ENCODE measurements around the gene FYN.
A peak's percentile ranks its signal among the peaks of the same experiment; 100 is the strongest.
"Not testable (repeated sequence)": the region's sequence is repeated elsewhere in the genome, so short reads cannot be mapped to it uniquely, and the experiment has no call there.

The FYN gene

DNA sequence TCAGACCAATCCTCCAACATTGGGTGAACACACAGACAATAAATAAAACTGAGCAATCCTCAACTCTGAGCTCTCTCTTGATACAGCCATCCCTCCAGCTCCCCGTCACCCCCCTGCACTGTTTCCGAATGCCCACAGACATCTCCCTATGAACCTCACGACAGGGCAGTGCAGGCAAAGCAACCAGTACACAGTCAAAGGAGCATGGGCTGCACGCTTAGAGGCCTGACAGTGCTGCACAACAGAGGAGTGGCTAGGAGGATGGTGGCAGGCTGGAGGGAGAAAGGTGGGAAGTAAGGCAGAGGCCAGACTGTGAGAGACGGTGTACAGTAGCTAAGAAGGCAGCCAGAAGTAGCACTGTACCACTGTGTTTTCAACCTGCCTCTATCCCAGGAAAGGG is 24.0 kb downstream of the FYN start:
- no peak for DNase-seq

DNA sequence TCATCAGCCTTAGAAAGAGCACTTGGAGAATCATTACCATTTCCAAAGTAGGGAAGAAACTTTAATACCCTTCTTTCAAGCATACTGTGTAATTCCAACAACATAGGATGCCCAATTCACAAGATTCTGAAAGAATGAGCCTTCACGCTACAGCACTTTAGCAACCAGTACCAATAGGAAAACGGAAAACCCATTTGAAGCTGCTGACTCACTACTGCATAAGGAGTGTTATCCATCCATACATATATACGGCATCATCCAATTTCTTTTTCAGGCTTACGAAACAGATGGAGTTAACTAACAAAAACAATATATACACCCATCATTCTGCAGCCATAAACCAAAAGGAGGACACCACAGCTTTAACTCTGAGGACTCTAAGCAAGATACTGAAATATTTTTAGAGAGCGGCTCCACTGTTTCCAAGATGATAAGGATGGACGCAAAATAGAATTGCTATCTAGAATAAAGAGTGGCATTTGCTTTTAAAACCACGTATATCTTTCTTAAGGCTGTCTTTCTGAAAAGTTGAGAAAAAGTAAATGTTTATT is 24.9 kb downstream of the FYN start:
- no peak for DNase-seq

DNA sequence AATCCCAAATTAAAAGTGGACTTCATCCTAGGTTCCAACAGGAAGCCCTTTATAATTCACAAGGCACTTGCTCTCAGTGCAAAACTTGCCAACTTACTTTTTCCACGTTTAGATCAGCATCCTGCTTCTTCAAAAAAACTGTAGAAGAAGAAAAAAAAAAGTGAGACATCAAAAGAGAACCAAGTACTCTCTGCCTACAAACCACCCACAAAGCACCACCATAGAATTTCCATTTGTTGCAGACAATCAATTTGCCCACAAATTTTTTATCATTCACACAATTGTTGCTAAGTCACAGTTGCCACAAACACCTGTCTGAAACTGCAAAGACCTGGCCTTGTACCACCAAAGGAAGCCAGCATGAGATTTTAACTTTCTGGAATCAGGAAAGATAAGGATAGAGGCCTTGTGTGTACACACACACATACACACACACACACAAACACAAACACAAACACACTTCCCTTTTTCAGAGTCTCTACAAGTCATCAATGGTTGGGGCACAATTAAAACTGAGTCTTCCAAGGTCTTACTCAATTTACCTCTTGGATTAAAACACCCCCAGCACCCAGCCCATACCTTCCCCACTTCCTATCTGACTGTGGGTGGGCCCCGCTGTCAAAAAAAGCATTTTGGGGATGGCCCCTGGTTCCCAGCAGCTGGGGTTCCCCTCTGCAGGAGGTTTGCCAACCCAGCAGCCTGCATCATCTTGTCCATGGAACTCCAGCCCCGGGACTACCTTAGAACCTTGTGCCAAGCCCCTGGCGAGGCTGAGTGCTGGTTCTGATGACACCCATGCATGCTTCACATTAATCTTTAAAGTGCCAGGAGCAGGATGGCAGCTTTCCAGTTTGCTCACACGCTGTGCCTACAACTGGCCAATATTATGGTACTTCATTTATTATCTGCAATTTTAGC is 26.5 kb downstream of the FYN start:
- DNase-seq = no peak

DNA sequence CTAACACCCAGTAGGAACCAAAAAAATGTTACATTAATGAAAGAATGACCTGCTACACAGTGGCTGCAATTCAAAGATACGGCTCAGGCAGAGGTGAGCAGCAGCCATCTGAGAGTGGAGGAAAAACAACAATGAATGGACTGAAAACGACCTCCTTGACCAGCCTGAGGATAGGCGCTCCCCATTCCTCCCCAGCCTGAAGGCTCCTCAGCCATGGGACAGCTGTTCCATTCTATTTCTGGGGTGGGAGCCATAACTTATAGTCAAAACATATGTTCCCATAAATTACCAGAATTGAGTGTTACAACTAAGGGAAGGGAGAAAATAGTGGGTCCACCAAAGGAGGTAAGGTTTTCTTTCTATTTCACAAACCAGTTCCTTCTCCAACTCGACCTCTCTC is 27.2 kb downstream of the FYN start:
- no peak for DNase-seq

DNA sequence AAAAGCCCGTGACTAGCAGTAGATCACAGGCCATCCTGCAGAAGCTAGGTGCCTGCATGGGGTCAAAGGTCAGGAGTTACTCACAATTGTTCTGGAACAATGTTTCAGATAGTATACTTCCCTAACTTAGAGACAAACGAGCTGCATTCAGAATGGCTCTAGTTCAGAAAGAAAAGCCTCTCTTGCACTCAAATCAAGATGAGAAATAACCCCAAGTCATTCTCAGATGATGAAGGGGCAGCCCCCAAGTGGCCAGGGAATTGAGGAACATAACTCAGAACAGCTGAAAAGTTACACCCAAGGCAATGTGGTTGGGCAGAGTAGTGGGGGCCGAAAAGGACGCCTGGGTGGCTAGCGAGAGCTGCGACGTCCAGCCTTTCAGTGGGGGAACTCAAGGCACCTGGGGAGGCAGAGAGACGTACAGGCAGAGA is 27.8 kb downstream of the FYN start:
- no peak for DNase-seq

DNA sequence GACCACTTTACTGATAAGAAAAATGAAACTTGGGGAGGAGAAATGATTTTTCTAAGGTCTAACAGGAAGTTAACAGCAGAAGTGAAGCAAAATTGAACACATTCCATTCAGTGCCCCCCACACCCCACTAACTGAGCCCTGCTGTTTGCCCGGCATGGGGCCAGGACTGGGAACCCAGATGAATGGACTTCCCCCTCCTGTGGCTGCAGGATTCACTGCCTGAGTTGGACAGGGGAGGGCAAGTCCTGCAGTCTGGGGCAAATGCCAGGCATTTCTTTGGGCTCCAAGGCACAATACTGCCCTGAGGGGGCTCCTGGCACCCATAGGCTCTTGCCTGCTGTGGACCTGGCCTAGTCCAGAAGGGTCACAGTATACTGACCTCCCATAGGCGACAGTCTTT is 28.3 kb downstream of the FYN start:
- DNase-seq = no peak

DNA sequence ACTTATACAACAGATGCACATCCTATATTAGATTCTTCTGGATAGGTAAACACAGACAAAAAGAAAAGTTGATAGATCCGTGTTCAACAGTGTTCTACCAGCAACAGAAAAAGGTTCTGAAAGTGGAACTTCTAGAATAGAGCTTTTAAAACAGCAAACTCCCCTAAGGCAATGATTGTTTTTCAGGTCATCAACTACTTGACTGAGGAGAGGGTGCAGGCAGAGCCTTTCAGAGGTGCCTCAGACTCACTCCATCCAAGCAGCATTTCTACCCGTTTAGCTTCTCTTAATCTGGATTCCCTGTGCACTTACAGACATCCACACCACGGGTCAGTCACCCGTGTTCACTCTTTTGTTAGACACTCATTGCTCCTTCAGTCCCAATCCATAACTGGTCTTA is 28.9 kb downstream of the FYN start:
- no peak for DNase-seq

DNA sequence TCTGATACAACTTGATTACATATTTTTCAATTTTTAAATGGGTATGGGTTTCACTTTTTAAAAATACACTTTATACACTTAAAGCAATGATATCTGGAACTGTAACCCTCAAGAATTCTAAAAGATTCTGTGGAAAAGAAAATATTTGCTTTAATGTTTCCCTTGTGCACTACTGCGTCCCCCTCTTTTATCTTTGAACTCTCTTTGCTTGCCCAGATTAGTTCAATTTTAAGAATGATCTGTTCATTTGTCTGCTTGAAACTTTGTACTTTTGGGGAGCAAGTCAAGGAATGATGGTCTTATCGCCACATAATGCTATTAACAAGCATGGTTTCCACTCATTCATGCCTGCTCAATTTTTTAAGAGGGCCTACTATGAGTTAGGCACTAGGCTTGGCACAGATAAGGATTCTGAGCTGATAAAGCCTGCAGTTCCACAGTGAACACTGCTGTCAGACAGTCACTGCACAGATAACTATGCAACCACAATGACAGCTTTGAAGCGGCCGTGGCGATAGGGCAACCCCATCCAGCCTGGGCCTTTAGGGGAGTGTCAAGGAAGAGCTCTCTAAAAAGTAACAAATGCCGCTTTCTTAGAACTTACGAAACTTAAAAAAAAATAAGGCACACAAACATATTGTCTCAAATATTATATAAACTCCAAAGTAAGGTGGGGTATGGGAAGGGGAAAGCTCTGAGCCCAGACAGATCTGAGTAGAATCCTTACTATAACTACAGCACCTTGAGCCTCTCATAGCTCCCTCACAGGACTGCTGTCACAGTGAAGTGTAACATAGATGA is 29.7 kb downstream of the FYN start:
- peak; percentile 40 for DNase-seq

DNA sequence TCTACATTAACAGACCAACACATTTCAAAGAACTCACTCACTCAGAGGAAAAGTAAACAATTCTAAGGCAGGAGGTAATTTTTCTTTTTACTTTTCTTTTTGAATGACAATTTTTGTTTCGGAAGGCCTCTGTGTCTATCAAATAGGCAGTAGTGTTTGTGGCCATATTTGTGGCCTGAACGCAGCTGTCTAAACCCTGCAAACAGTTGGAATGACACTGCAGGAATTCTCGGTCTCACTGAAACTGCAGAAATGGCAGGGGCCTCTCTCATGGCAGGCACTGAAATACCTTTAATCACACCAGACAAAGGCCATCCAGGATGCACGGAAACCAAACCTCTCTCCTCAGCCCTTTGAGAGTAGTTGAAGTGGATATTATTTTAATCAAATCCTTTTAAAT is 30.4 kb downstream of the FYN start:
- DNase-seq = no peak

DNA sequence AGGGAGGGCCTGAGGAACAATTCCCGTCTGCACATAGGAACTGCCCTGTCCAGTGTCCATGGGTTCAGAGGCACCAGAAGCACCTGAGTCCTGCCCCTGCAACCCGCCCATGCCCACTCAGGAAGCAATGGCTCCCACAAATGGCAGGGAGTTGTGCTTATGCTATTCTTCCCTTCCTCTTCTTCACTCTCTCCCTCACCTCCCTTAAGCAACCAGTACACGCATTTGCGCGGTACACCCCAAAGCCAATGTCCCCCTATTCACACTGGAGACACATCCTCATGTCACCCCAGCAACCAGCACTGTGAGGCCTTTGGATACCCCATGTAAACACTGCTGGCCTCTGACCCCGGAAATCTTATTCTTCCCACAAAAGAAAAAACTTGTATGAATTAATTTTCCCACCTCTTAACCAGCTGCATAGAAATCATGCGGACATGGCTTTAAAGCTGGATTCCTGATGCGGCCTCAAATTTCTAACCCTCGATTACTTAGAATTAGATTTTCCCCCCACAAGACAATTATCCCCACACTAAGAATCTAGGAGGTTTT is 30.9 kb downstream of the FYN start:
- DNase-seq = no peak

DNA sequence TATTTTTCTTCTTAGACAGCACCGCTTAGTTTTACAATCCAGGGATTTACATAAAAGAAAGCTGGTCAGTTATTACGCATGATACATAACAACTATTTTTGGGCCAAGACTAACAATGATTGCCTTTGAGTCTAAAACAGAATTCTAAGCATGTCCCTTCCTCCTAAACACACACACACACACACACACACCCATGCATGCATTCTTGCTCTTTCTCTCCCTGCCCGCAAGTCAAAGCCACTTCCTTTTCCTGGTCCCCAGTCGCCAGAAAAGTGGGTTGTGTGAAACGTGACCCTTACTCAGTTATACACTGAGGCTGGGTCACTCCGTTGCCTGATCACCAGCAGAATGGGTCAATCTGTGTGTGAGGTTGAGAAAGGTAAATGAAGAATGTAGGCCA is 31.4 kb downstream of the FYN start:
- DNase-seq = no peak

DNA sequence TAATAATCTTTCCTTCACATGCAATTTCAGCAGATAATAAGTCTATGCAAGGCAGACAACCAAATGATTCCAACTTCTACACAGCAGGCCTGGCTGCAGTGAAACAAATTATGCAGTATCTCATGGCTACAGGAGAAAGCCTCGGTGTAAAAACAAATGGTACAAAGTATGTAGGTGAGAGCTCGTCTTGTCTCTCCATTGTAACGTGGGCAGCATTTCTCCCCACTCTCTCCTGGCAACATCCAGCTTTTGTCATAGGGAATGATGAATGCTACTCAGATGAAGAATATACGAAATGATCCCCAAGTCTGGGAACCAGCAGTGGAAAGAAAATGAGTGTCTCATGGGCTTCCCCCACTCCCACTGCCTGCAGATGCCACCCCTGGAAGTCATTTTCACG is 32.4 kb downstream of the FYN start:
- DNase-seq = no peak

DNA sequence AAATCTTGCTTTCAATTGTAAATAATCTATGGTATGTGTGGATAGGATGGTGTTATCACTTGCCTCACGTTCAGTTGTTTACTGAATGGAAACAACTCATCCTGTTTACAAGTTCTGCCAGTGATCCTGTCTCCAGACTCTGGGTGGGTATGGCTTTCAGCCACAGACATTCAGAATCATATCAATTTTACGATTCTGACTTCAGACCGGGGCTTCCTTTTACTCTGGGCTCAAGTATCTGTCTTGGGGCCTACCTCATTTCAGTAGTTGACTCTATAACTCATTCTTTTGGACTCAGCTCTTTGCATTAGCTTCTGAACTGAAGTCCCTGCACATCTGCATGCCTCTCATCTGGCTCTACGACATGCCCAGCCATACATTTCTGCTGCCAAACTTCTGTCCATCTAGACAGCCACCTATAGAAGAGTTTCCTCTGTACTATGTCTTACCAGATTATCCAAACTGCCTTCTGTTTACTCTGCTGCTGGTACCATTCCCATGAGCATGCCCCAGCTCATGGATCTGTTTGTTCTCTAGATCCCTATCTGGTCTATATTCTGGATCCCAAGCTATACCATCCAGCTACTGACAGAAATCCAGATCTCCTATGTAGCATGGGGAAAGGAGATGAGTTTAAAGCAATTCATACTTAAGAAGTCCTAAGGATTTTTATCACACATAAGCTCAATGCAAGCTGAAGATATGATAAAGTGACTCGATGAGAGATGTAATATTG is 34.3 kb downstream of the FYN start:
- DNase-seq = no peak

DNA sequence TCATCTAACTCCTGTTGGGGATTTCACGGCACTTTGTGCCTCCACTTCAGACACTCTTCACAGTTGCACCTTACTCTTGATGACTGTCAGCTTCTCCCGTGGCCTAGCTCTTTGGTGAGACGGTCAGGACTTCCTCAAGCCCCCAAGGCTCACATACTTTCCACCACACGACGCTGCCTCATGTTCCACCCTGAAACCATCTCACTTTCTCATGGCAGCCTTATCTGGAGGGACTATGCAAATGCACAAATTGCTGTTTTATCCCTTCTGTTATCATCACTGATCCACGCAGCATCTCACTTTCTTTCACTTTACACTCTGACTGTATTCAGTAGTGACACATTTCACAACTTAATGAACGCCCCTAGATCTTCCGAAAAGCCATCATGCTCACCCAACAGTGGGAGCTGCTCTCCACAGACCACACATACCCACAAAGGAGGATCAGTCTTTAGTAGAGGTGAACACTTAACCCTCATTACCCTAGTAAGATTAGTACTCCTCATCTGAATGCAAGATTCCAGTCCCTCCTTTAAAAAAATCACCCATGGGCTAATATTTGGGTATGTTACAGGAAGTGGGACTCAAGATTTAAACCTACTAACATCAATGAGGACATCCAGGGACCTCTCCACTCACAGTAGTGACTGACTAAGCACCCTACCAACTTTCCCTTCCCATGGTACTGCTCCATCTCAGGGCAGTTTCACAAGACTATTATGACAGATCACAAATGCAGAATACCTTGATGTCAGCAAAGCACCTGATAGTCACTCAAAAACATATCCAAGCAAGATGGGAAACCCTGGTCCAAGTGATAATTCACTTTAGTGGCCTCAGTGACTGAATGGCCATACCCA is 35.4 kb downstream of the FYN start:
- peak; percentile 60 for DNase-seq

DNA sequence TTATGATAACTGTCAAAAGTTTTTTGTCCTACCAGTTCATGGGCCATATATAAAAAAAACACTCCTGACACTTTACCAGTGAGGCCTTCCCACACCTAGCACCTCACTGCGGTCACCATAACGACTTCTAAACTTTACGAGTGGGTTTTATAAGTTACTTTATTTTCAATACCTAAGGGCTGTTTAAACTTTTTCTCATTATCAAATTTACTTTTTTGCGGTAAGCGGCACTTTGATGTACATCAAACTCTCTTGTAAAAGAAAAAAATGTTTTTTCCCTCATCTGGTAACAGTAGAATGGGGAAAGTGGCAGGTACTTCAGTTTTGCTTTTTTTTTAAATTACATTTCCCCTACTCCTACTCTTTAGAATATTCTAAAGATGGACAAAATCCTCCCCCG is 36.2 kb downstream of the FYN start:
- no peak for DNase-seq

DNA sequence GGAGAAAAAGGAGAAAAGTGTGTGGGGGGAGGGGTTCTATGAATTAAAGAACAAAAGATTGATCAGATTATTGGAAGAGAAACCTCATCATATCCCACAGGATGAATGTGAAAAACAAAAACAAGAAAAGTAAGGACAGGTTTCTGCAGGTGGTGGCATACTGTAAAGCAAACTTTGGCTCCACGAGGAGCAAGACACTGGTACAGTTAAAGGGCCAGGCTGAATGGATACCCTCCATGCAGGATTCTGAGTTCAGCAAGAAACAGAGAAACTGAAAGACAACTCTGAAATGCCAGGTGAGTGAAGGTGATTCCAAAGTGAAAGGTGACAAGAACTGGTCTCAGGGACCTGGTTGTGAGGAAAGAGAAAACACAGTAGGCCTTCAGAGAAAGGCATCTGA is 37.4 kb downstream of the FYN start:
- no peak for DNase-seq

DNA sequence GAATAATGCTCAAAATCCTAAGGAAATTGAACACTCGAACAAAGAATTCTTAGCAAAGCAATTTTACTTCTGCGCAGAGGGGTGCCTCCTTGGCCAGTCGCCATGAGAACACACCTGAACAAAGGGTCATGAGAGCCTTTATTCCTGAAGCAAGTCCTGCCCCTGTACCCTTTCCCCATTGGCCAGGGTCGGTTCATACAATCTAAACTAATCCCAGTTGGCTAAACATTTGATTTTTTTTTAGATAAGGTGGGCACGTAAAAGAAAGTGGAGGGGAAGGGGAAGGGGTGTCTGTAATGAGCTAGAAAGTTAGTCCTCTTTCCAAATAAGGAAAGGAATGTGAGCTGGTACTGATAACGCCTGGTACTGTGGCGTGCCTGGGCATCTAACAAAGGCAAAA is 37.9 kb downstream of the FYN start:
- not testable (repeated sequence) for DNase-seq

DNA sequence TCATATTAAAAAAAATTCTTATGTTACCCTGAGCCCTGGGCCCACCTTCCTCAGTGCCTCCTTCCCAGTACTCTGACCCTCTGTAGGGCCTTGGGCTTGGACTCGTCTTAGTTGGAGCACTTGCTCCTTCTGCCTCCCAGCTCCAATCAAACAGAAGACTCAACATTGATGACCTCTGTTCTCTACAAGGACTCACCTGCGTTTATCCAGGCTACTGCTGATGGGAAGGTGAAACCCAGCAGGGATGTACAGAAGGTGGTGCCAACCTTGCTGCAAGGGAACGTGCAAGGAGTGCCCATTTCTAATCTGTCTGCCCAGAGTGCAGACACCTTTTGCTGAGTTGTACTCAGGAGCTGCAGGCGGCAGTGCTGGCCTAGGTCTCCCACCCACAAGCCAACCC is 38.9 kb downstream of the FYN start:
- DNase-seq = no peak

DNA sequence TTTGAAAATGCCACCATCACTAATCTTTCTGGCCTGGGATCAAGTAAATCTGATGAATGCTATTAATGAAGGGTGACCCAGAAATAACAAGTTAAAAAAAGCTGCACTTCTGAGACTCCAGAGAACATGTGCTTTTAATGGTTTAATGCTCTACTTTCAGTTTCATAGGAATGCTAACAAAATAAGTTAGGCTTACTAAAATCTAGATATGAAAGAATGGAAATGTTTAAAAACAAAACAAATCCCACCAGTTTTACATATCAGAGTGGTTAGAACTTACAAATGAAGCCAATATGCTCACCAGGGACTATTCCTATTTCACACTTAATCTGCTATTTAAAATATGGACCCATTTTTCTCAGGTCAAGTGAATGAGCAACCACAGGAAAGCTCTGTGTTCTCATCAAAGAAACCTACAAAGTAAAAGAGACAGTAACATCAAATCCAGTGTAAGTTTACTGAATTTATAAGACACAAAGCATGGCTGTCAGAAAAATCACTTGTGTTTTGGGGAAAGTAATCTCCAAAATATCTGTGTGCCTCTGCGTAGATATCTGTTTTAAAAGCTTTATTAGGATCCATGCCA is 40.3 kb downstream of the FYN start:
- DNase-seq = no peak

DNA sequence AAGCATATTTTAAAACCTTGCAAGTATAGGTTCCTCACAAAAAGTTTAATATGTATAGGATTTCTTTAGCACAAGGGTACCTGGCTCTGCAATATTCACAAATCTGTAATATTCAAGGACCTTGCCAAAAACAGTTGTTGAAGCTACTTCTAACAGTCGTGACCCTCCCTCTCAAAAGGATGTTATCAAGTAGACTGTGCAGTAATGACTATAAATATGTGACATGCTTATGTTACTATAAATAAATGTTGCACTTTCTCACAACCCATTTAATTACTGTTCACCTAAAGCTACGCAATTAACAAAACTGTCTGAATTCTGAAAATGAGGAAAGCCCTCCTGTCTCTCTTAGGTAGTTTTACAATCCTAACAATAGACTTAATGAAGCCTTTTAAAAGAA is 41.8 kb downstream of the FYN start:
- no peak for DNase-seq

DNA sequence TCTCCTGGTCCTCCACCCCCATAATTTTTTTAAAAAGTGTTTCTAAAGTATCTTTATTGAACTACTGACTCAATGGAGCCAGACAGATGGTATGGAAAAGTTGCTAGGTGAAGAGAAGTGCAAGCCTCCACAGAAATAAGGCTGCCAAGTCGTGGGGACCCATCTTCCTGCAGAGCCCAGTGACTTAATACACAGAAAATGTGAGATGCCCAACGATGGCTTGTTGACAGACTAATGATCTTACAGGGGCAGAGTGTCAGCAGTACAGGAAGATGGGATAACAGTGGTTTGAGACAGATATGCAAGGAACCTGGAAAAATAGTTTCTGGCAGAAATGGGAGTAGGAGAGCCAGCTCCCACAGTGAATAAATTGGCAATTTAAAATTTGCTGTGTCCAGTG is 43.3 kb downstream of the FYN start:
- DNase-seq = no peak

DNA sequence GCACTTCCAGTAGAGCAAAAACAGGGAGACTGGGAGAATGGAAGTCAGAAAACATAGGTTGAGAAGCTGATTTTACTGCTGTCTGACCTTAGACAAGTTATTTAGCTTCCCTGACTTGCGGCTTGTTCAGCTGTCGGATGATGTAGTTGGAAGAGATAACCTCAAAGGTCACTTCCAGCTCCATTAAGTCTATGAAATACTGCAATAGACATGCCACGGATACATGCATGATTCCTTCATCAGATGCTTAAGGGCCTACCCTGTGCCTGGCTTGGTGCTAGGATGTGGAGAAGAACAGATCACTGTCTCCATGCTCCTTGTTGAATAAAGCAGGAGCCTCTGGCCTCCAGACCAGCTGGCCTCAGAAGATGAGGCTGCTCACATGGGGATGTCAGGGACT is 43.7 kb downstream of the FYN start:
- DNase-seq = no peak
